ENCODE results near the gene ADGRV1. TPM values are rescaled to one million over a fixed set of nuclear protein-coding genes. Genes with fewer than 3 reads are reported as not detected.

Gene ADGRV1
- polyA plus RNA-seq, 1 donor from 2014 or later: 3.7 TPM

DNA sequence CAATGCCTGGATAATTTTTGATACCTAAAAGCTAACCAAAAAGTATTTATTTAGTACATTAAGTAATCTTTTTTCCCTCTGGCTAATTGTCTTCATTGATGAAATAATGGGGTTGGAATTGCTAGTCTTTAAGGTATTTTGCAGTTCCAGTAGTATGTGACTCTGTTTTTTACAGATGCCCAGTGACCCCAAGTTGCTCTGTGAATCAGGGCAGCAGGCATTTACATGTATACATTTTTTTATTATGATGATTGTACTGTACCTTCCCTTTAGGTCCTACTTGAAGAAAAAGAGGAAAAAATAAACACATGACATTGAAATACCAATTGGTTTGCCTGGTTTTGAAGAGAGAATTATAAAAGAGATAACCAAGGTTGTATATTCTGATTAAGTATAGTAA, 385.5 kb downstream of the ADGRV1 start:
- H2AFZ ChIP-seq (ENCODE audit: low read depth, low read length): no peak overlapping the region
- H3K27me3 ChIP-seq (ENCODE audit: insufficient read depth, low read depth, low read length): no peaks in the 10 kb centered on the region
- H3K79me2 ChIP-seq (replicated peaks; ENCODE audit: insufficient read depth, low read length): no peaks in the 10 kb centered on the region
- no peak overlapping the region for H3K9ac ChIP-seq (ENCODE audit: low read length)
- no peaks in the 10 kb centered on the region for H3K9me3 ChIP-seq (ENCODE audit: low read length)
- H3K4me2 ChIP-seq (ENCODE audit: low read length): no peak overlapping the region
- H3F3A ChIP-seq (ENCODE audit: insufficient read depth, low read length, poor library complexity, severe bottlenecking): no peaks in the 10 kb centered on the region
- no peaks in the 10 kb centered on the region for H3K36me3 ChIP-seq (ENCODE audit: insufficient read depth, low read length)
- H3K4me3 ChIP-seq (ENCODE audit: low read length): no peak overlapping the region
- no peaks in the 10 kb centered on the region for H4K20me1 ChIP-seq (ENCODE audit: insufficient read depth)
- no peaks in the 10 kb centered on the region for H3K9me2 ChIP-seq (ENCODE audit: insufficient read depth, low read length)
- no peak overlapping the region for H3K27ac ChIP-seq (ENCODE audit: low read length)
- TF ChIP-seq, protein P1, sequence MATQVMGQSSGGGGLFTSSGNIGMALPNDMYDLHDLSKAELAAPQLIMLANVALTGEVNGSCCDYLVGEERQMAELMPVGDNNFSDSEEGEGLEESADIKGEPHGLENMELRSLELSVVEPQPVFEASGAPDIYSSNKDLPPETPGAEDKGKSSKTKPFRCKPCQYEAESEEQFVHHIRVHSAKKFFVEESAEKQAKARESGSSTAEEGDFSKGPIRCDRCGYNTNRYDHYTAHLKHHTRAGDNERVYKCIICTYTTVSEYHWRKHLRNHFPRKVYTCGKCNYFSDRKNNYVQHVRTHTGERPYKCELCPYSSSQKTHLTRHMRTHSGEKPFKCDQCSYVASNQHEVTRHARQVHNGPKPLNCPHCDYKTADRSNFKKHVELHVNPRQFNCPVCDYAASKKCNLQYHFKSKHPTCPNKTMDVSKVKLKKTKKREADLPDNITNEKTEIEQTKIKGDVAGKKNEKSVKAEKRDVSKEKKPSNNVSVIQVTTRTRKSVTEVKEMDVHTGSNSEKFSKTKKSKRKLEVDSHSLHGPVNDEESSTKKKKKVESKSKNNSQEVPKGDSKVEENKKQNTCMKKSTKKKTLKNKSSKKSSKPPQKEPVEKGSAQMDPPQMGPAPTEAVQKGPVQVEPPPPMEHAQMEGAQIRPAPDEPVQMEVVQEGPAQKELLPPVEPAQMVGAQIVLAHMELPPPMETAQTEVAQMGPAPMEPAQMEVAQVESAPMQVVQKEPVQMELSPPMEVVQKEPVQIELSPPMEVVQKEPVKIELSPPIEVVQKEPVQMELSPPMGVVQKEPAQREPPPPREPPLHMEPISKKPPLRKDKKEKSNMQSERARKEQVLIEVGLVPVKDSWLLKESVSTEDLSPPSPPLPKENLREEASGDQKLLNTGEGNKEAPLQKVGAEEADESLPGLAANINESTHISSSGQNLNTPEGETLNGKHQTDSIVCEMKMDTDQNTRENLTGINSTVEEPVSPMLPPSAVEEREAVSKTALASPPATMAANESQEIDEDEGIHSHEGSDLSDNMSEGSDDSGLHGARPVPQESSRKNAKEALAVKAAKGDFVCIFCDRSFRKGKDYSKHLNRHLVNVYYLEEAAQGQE (IDR thresholded peaks at IDR 0.05; ENCODE audit: borderline replicate concordance): no peak
- TF ChIP-seq MXI1 (conservative IDR thresholded peaks at IDR 0.05; ENCODE audit: poor library complexity, severe bottlenecking) (no peak), SMC3 (conservative IDR thresholded peaks at IDR 0.05; ENCODE audit: poor library complexity) (no peak), EZH2 (IDR thresholded peaks at IDR 0.05; ENCODE audit: borderline replicate concordance, insufficient read depth, low read length, poor library complexity, severe bottlenecking) (no peak), EP300 (conservative IDR thresholded peaks at IDR 0.05; ENCODE audit: poor library complexity, severe bottlenecking) (no peak), RAD21 (conservative IDR thresholded peaks at IDR 0.05) (no peak)

DNA sequence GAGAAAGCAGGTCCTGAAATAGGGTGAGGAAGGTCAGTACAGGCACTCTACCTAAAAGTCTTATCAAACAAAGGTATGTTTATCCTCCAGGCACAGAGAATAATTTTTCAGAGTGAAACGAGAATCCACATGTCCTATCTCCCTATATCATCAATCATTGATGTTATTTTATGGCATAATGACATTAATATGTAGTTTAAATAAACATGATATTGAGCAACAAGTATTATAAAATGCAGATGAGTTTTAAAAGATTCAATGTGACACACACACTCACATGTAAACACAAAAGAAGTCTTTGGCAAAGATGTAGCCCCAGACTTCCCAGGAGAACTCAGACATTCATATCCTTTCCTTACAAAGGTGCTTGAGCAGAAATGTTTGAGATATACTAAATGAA, 389.1 kb downstream of the ADGRV1 start:
- H3K27ac ChIP-seq (ENCODE audit: low read length): no peak overlapping the region
- H3F3A ChIP-seq (ENCODE audit: insufficient read depth, low read length, poor library complexity, severe bottlenecking): no peaks in the 10 kb centered on the region
- H2AFZ ChIP-seq (ENCODE audit: low read depth, low read length): no peak overlapping the region
- H3K9ac ChIP-seq (ENCODE audit: low read length): no peak overlapping the region
- H3K79me2 ChIP-seq (replicated peaks; ENCODE audit: insufficient read depth, low read length): no peaks in the 10 kb centered on the region
- H3K9me2 ChIP-seq (ENCODE audit: insufficient read depth, low read length): no peaks in the 10 kb centered on the region
- H3K36me3 ChIP-seq (ENCODE audit: insufficient read depth, low read length): no peaks in the 10 kb centered on the region
- no peaks in the 10 kb centered on the region for H4K20me1 ChIP-seq (ENCODE audit: insufficient read depth)
- TF ChIP-seq, protein P2, sequence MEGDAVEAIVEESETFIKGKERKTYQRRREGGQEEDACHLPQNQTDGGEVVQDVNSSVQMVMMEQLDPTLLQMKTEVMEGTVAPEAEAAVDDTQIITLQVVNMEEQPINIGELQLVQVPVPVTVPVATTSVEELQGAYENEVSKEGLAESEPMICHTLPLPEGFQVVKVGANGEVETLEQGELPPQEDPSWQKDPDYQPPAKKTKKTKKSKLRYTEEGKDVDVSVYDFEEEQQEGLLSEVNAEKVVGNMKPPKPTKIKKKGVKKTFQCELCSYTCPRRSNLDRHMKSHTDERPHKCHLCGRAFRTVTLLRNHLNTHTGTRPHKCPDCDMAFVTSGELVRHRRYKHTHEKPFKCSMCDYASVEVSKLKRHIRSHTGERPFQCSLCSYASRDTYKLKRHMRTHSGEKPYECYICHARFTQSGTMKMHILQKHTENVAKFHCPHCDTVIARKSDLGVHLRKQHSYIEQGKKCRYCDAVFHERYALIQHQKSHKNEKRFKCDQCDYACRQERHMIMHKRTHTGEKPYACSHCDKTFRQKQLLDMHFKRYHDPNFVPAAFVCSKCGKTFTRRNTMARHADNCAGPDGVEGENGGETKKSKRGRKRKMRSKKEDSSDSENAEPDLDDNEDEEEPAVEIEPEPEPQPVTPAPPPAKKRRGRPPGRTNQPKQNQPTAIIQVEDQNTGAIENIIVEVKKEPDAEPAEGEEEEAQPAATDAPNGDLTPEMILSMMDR (IDR thresholded peaks at IDR 0.05; ENCODE audit: poor library complexity, severe bottlenecking): no peak
- TF ChIP-seq TAF1 (IDR thresholded peaks at IDR 0.05; ENCODE audit: low read depth) (no peak), POLR2AphosphoS5 (IDR thresholded peaks at IDR 0.05) (no peak), RAD21 (conservative IDR thresholded peaks at IDR 0.05) (no peak), EP300 (conservative IDR thresholded peaks at IDR 0.05; ENCODE audit: poor library complexity, severe bottlenecking) (no peak), MXI1 (conservative IDR thresholded peaks at IDR 0.05; ENCODE audit: poor library complexity, severe bottlenecking) (no peak), SMC3 (conservative IDR thresholded peaks at IDR 0.05; ENCODE audit: poor library complexity) (no peak), EZH2 (IDR thresholded peaks at IDR 0.05; ENCODE audit: borderline replicate concordance, insufficient read depth, low read length, poor library complexity, severe bottlenecking) (no peak)
- TF ChIP-seq, protein P1 (IDR thresholded peaks at IDR 0.05; ENCODE audit: borderline replicate concordance): no peak
- no peak overlapping the region for H3K4me2 ChIP-seq (ENCODE audit: low read length)
- H3K9me3 ChIP-seq (ENCODE audit: low read length): no peaks in the 10 kb centered on the region
- no peak overlapping the region for H3K4me3 ChIP-seq (ENCODE audit: low read length)
- H3K27me3 ChIP-seq (ENCODE audit: insufficient read depth, low read depth, low read length): no peaks in the 10 kb centered on the region

Data from neural cell (in vitro differentiated cells).